ENCODE results near the gene FOXL3. TPM values are rescaled to one million over a fixed set of nuclear protein-coding genes. Genes with fewer than 3 reads are reported as not detected.

FOXL3 gene
- total RNA-seq, 1 experiment from 2014 or later: not detected

- ATAC-seq (no peak), DNase-seq (ENCODE audit: low spot score) (no peak)
- H3K27me3 Mint-ChIP-seq (ENCODE audit: low read depth): peaks cover 8% of the 10 kb centered on the region
- CTCF ChIA-PET: interaction anchor here (1.5 to 2.3 kb wide), 2 partner anchors 346 to 468 kb away, joined by 3 to 7 read pairs; no protein-coding TSS in a partner anchor
- no peaks in the 10 kb centered on the region for H3K4me1 Mint-ChIP-seq
- no peak overlapping the region for H3K27ac Mint-ChIP-seq
- H3K36me3 Mint-ChIP-seq: 0 out of 2 replicates have a peak, but pooled peaks cover 4% of the 10 kb centered on the region
- TF ChIP-seq IRF2 (CRISPR knock-in tag; IDR thresholded peaks at IDR 0.05; ENCODE audit: borderline replicate concordance, low read depth) (no peak), SP1 (CRISPR knock-in tag; conservative IDR thresholded peaks at IDR 0.05) (no peak), CBFB (CRISPR knock-in tag; IDR thresholded peaks at IDR 0.05; ENCODE audit: low read depth) (no peak), FOXP1 (CRISPR knock-in tag; IDR thresholded peaks at IDR 0.05; ENCODE audit: borderline replicate concordance) (no peak)
- TF ChIP-seq, protein P1, sequence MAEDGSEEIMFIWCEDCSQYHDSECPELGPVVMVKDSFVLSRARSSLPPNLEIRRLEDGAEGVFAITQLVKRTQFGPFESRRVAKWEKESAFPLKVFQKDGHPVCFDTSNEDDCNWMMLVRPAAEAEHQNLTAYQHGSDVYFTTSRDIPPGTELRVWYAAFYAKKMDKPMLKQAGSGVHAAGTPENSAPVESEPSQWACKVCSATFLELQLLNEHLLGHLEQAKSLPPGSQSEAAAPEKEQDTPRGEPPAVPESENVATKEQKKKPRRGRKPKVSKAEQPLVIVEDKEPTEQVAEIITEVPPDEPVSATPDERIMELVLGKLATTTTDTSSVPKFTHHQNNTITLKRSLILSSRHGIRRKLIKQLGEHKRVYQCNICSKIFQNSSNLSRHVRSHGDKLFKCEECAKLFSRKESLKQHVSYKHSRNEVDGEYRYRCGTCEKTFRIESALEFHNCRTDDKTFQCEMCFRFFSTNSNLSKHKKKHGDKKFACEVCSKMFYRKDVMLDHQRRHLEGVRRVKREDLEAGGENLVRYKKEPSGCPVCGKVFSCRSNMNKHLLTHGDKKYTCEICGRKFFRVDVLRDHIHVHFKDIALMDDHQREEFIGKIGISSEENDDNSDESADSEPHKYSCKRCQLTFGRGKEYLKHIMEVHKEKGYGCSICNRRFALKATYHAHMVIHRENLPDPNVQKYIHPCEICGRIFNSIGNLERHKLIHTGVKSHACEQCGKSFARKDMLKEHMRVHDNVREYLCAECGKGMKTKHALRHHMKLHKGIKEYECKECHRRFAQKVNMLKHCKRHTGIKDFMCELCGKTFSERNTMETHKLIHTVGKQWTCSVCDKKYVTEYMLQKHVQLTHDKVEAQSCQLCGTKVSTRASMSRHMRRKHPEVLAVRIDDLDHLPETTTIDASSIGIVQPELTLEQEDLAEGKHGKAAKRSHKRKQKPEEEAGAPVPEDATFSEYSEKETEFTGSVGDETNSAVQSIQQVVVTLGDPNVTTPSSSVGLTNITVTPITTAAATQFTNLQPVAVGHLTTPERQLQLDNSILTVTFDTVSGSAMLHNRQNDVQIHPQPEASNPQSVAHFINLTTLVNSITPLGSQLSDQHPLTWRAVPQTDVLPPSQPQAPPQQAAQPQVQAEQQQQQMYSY (CRISPR knock-in tag; IDR thresholded peaks at IDR 0.05): no peak
- TF ChIP-seq, protein P2, sequence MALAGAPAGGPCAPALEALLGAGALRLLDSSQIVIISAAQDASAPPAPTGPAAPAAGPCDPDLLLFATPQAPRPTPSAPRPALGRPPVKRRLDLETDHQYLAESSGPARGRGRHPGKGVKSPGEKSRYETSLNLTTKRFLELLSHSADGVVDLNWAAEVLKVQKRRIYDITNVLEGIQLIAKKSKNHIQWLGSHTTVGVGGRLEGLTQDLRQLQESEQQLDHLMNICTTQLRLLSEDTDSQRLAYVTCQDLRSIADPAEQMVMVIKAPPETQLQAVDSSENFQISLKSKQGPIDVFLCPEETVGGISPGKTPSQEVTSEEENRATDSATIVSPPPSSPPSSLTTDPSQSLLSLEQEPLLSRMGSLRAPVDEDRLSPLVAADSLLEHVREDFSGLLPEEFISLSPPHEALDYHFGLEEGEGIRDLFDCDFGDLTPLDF (CRISPR knock-in tag; IDR thresholded peaks at IDR 0.05): no peak
- H3K4me3 Mint-ChIP-seq: no peak overlapping the region
- POLR2A ChIA-PET: no interaction called here
- H3K9me3 Mint-ChIP-seq: peaks cover 9% of the 10 kb centered on the region
Measured at GRCh38 chr7:318878-319661, 29.1 kb downstream of the FOXL3 start.

DNA sequence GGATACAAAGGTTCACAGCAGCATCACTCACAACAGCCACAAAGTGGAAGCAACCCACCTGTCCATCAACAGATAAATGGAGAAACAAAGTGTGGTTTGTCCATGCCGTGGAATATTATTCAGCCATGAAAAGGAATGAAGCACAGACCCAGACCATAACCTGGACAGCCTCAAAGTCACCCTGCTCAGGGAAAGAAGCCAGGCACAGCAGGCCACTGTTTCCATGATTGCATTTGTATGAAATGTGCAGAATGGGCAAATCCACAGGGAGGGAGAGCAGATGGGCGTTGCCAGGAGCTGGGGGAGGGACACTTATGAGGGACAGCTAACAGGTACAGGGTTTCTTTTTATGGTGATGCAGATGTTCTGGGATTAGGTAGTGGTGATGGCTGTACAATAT, 30.3 kb downstream of the FOXL3 start:
- POLR2A ChIA-PET: interaction anchor here (0.7 kb wide), 1 partner anchor 1994 kb away, joined by 4 read pairs; no protein-coding TSS in a partner anchor
- CTCF ChIA-PET: interaction anchor here (1.0 kb wide), 1 partner anchor 453 kb away, joined by 3 read pairs; no protein-coding TSS in a partner anchor
- H3K36me3 Mint-ChIP-seq: no peaks in the 10 kb centered on the region
- no peak for DNase-seq (ENCODE audit: low spot score)
- peaks cover 4% of the 10 kb centered on the region for H3K9me3 Mint-ChIP-seq
- H3K4me1 Mint-ChIP-seq: no peaks in the 10 kb centered on the region
- peaks cover 8% of the 10 kb centered on the region for H3K27me3 Mint-ChIP-seq (ENCODE audit: low read depth)
- H3K4me3 Mint-ChIP-seq: no peak overlapping the region
- no peak for ATAC-seq
- no peak for TF ChIP-seq PRRX2 (CRISPR knock-in tag; IDR thresholded peaks at IDR 0.05)
- TF ChIP-seq, protein P3, sequence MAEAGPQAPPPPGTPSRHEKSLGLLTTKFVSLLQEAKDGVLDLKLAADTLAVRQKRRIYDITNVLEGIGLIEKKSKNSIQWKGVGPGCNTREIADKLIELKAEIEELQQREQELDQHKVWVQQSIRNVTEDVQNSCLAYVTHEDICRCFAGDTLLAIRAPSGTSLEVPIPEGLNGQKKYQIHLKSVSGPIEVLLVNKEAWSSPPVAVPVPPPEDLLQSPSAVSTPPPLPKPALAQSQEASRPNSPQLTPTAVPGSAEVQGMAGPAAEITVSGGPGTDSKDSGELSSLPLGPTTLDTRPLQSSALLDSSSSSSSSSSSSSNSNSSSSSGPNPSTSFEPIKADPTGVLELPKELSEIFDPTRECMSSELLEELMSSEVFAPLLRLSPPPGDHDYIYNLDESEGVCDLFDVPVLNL (CRISPR knock-in tag; IDR thresholded peaks at IDR 0.05; ENCODE audit: borderline replicate concordance, low read depth): no peak
- TF ChIP-seq ZNF425 (CRISPR knock-in tag; conservative IDR thresholded peaks at IDR 0.05): no peak
- no peak for TF ChIP-seq CREM (CRISPR knock-in tag; IDR thresholded peaks at IDR 0.05)
- no peak overlapping the region for H3K27ac Mint-ChIP-seq

GRCh38 chr7:322111-322671, 32.2 kb downstream of the FOXL3 start:
- Mint-ChIP-seq H3K4me1 (no peaks in the 10 kb centered on the region), H3K36me3 (no peaks in the 10 kb centered on the region), H3K27ac (no peak overlapping the region), H3K4me3 (peak overlapping the region; percentile 43; the same call in 1 of the 2 replicates), H3K9me3 (peaks cover 10% of the 10 kb centered on the region; the same call in 1 of the 2 replicates), H3K27me3 (ENCODE audit: low read depth) (peaks cover 8% of the 10 kb centered on the region)
- peak; percentile 93 for ATAC-seq
- POLR2A ChIA-PET: no interaction called here
- peak; percentile 94 for DNase-seq (ENCODE audit: low spot score)
- TF ChIP-seq ETV6 (CRISPR knock-in tag; IDR thresholded peaks at IDR 0.05) (no peak), SP1 (CRISPR knock-in tag; conservative IDR thresholded peaks at IDR 0.05) (peak; percentile 87)
- TF ChIP-seq, protein P4, sequence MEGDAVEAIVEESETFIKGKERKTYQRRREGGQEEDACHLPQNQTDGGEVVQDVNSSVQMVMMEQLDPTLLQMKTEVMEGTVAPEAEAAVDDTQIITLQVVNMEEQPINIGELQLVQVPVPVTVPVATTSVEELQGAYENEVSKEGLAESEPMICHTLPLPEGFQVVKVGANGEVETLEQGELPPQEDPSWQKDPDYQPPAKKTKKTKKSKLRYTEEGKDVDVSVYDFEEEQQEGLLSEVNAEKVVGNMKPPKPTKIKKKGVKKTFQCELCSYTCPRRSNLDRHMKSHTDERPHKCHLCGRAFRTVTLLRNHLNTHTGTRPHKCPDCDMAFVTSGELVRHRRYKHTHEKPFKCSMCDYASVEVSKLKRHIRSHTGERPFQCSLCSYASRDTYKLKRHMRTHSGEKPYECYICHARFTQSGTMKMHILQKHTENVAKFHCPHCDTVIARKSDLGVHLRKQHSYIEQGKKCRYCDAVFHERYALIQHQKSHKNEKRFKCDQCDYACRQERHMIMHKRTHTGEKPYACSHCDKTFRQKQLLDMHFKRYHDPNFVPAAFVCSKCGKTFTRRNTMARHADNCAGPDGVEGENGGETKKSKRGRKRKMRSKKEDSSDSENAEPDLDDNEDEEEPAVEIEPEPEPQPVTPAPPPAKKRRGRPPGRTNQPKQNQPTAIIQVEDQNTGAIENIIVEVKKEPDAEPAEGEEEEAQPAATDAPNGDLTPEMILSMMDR (IDR thresholded peaks at IDR 0.05): peak; percentile 96
- CTCF ChIA-PET: interaction anchor here (0.6 to 2.3 kb wide), 55 partner anchors 8 to 580 kb away, joined by 3 to 12 read pairs (median 4); partner anchors contain the start of gene FOXL3
